RWPE1 (cell line): Measurements from ENCODE around the gene HOXD8.

Source experiments
- CTCF ChIA-PET: fragments of 350-600 bp; sonication (Branson Sonifier 250); formaldehyde crosslinking; extraction: SDS; loops from one replicate; lab custom pipeline; 2021; lab: Yijun Ruan, JAX
- POLR2A ChIA-PET: fragments of 400-600 bp; formaldehyde crosslinking; extraction: SDS; loops from one replicate; lab custom pipeline; 2020; ENCODE audit warnings: antibody characterized with exemption; ENCODE audit not compliant: low non-redundant PET; lab: Yijun Ruan, JAX
- DNase-seq: peaks from one replicate; pipeline ENCODE4 v3.0.0; 2012; ENCODE audit warnings: low spot score
- H3K27ac ChIP-seq: fragments of 450-650 bp; 2 replicates; pipeline ENCODE4 v1.5.1; 2017
- TF ChIP-seq, protein P1 (sequence below): fragments of 450-650 bp; conservative IDR thresholded peaks from 2 replicates; pipeline ENCODE4 v1.5.1; 2017; ENCODE audit warnings: low read depth, mild to moderate bottlenecking

The HOXD8 gene

DNA sequence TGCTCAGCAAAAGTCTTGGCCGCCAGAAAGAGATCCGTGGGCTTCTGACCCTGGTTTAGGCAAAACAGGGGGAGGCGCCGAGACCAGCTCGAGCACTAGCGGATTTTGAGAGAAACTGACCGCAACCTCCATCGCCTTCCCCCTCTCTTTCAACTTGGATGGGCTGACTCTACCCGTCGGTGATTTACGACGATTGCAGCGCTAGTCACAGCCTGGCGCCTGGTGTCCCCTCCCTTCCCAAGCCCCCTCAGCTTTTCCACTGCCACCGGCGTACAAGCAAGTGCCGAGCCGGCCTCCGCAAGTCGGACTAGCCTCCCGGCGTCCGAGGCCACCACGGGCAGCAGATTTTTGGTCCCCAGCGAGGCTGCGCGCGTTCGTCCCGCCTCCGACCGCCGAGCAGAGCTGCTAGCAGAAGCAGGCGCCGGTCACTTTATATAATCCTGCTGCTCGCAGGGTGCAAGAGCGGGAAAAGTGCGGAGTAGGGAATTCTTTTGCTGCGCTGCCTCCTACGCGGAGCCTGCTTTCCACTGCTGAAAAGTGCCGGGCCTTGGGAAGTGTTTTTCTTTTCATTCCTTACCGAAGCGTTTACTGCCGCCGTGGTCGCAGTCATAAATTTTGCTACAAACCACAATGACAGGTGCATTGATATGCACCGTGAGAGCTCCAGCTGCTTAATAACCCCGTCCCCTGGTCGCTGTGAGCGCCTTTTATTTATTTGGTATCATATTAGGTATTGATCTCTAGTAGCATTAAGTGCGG, 35.3 kb downstream of the HOXD8 start:
- no peak overlapping the region for H3K27ac ChIP-seq
- ChIA-PET CTCF (interaction anchor here (0.6 kb wide), 1 partner anchor 1059 kb away, joined by 3 read pairs; no protein-coding TSS in a partner anchor), POLR2A (interaction anchor here (0.5 kb wide), 1 partner anchor 117 kb away, joined by 5 read pairs; no protein-coding TSS in a partner anchor)
- TF ChIP-seq, protein P1, sequence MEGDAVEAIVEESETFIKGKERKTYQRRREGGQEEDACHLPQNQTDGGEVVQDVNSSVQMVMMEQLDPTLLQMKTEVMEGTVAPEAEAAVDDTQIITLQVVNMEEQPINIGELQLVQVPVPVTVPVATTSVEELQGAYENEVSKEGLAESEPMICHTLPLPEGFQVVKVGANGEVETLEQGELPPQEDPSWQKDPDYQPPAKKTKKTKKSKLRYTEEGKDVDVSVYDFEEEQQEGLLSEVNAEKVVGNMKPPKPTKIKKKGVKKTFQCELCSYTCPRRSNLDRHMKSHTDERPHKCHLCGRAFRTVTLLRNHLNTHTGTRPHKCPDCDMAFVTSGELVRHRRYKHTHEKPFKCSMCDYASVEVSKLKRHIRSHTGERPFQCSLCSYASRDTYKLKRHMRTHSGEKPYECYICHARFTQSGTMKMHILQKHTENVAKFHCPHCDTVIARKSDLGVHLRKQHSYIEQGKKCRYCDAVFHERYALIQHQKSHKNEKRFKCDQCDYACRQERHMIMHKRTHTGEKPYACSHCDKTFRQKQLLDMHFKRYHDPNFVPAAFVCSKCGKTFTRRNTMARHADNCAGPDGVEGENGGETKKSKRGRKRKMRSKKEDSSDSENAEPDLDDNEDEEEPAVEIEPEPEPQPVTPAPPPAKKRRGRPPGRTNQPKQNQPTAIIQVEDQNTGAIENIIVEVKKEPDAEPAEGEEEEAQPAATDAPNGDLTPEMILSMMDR, result no peak
- no peak for DNase-seq

DNA sequence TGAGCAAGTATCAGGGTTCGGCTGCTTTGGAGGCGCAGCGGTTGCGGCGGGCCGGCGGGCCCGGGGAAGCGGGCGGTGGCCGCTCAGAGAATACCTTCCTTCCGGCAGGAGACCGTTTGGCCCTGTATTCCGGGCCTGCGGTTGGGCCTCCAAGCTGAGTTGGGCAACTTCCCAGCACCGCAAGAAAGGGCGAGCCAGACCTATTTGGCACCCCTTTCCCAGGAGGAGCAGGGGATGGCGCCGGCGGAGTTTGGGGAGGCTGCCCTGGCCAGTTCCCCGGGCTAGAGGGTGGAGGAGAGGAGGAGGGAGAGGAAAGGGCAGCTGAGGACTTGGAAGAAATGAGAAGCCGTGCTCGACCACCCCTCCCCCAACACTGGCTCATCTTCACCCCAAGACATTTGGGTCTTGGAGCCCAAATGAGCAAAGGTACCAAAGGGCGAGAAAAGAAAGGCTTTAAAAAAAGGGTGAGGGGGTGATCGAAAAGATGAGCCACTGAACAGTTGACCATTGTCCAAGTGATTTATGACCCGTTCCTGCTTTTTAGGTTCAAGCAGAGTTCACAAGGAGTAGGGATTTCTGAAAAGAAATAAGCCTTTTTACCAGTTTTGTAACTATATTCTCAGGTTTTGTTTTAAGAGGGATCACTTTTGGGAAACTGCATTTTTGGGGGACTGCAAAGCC, 36.0 kb downstream of the HOXD8 start:
- POLR2A ChIA-PET, result interaction anchor here (0.5 kb wide), 1 partner anchor 117 kb away, joined by 5 read pairs; no protein-coding TSS in a partner anchor
- H3K27ac ChIP-seq, result no peak overlapping the region
- no peak for DNase-seq
- CTCF ChIA-PET, result interaction anchor here (0.6 kb wide), 1 partner anchor 1059 kb away, joined by 3 read pairs; no protein-coding TSS in a partner anchor
- TF ChIP-seq, protein P1, result no peak

DNA sequence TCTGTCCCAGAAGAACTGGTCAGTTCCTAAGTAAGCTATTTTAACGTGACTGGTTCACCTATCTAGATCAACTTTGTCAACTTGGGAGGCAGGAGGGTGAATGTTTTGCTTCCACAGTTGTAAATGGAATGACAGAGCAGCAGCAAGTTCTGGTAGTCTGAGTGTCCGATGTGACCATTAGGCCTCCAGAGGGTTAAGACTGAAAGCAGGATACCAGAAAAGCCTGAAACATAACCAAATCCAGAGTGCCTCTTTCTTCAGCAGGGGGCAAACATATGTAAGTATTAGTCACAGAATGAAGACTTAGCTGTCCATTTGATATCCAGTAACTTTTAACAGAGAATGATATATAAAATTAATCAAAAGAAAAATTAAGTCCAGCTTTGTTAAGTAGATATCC, 36.8 kb downstream of the HOXD8 start:
- CTCF ChIA-PET, result interaction anchor here (0.5 kb wide), 1 partner anchor 471 kb away, joined by 3 read pairs; no protein-coding TSS in a partner anchor
- no peak for DNase-seq
- H3K27ac ChIP-seq, result no peak overlapping the region
- POLR2A ChIA-PET, result no interaction called here
- TF ChIP-seq, protein P1, result no peak

DNA sequence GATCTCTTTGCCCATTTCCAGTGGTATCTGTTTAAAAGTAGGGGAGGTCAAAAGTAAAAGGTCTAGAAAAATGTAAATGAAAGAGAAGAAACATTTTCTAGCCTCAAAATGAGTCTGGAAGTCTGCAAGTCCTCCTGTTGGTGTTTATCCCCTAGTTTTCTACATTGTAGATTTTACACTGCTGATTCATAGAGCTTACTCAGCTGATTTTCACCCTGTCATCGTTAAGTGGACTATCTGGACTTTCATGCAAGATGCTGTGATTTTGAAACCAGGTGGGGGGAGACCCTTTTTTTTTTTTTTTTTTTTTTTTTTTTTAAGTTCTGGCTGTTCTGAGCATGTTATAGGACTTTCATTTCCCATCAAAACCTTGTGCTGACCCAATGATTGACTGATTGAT, 37.9 kb downstream of the HOXD8 start:
- POLR2A ChIA-PET, result no interaction called here
- CTCF ChIA-PET, result interaction anchor here (0.5 kb wide), 1 partner anchor 103 kb away, joined by 3 read pairs; no protein-coding TSS in a partner anchor

DNA sequence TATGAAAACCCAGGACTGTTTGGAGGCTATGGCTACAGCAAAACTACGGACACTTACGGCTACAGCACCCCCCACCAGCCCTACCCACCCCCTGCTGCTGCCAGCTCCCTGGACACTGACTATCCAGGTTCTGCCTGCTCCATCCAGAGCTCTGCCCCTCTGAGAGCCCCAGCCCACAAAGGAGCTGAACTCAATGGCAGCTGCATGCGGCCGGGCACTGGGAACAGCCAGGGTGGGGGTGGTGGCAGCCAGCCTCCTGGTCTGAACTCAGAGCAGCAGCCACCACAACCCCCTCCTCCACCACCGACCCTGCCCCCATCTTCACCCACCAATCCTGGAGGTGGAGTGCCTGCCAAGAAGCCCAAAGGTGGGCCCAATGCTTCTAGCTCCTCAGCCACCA, 39.7 kb downstream of the HOXD8 start:
- DNase-seq, result no peak
- CTCF ChIA-PET, result no interaction called here
- no peak overlapping the region for H3K27ac ChIP-seq
- POLR2A ChIA-PET, result interaction anchor here (0.6 to 1.0 kb wide), 2 partner anchors 11 to 29 kb away, joined by 3 to 8 read pairs; no protein-coding TSS in a partner anchor
- TF ChIP-seq, protein P1, result no peak

More for the DNA sequence above, 37.9 kb downstream of the HOXD8 start:
- TF ChIP-seq, protein P1, result no peak
- no peak for DNase-seq
- H3K27ac ChIP-seq, result no peak overlapping the region

DNA sequence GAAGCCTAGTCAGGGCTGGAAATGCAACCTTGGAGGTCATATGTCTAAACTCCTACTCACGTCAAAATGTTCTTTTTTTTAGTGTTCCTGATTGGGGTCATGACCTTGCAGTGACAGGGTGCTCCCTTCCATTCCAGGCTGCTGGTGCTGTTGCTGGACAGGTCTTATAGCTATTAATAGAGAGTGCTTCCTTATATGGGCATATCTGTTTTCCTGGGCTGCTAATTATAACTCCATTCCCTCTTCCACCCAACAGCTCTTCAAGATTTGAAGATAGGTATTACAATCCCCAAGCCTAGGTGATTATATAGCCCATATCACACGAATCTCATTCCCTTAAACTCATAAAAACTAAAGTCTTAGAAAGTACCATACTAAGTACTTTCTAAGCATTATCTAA, 40.2 kb downstream of the HOXD8 start:
- TF ChIP-seq, protein P1, result no peak
- no peak for DNase-seq
- CTCF ChIA-PET, result no interaction called here
- POLR2A ChIA-PET, result no interaction called here
- no peak overlapping the region for H3K27ac ChIP-seq
